ENCODE data around the gene DCTN4.

DCTN4 gene

DNA sequence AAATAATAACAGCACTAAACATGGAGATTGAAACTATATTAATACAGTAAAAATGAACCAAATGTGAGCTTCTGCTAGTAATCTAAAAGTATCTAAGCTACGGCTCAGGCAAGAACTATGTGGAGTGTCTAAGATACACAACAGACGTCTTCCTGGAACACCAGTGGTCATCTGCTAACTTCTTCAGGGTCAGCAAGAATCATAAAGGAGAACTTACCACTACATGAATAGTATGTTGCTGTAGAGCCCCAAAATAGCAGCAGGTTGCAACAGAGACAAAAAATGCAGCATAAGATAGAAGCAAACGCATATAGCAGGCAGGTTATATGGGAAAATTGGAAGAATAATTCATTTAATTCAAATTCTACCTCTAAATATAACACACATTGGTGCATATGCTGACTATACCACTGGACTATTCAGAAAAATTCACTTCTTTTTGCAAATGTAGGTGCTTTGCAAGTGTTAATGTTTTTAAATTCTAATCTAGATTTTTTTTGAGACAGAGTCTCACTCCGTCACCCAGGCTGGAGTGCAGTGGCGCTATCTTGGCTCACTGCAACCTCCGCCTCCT is 27.1 kb downstream of the DCTN4 start:
- no peak for DNase-seq

DNA sequence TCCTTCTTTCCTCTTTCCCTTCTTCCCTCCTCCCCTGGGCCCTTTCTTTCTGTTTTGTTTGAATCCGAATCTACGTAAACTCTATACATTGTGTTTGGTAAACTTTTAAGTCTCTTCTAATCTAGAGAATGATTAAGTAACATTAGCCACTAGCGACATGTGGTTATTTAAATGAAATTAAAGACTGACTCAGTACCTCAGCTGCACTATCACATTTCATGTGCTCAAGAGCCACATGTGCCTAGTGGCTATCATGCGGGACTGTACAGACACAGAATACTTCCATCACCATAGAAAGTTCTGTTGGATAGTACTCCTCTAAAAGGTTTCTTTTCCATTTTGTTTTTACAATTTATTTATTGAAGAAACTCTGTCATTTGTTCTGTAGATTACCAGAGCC is 29.0 kb downstream of the DCTN4 start:
- DNase-seq, result no peak

DNA sequence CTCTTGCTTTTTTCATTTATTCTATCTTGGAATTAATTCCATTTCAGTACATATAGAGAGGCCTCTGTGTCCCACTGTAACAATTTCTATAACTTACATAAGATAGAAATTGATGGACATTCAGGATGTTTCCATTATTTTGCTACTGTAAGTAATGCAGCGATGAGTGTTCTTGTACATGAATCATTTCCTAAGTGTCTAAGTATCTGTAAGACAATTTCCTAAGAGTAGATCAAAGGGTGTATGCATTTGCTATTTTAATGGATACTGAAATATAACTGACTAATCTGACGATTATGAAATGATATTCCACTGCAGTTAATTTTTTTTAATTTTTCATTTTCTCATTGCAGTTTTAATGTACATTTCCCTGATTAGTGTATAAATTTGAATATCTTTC is 35.0 kb downstream of the DCTN4 start:
- DNase-seq, result no peak

DNA sequence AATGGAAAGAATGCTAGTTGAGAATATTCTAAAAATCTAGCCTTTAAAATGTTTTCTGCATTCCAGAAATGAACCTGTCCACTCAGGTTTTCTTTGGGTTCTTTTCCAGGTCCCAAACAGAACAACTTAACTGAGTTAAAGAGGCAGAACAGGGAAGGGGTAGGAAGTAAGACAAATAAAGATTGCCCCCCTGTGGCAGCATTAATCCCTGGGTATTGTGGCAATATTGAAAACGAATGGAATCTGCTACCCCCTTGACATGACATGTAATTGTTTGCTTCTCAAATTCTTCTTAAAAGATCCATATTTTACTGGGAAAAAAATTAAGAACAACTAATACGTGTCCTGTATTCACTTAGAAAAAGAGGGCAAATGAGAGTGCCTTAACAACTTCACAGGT is 48.7 kb downstream of the DCTN4 start:
- DNase-seq, result no peak

DNA sequence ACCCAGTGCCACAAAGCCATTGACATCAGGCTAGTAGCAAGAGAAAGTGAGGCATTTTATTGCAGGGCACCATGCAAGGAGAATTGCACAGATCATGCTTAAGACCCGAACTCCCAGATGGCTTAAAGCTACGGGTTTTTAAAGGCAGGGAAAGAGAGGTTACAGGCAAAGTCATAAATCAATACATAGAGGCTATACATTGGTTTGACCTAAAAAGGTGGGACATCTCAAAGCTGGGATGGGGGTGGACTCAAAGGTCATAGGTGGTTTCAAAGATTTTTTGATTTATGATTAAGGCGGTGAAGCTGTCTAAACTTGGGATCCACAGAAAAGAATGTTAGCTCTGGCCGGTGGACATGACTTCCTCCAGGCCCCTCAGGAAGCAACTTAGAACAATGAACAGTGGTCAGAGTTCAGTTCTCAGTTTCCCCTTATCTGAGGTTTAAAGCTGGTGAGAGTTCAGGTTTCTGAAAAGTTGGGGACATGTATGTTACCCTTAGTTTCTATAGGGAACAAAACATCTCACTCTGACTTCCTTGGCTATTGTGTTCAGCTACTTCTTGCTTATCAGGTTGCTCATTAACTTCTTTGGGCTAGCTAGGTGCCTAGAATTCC is 51.9 kb downstream of the DCTN4 start:
- DNase-seq, result no peak

DNA sequence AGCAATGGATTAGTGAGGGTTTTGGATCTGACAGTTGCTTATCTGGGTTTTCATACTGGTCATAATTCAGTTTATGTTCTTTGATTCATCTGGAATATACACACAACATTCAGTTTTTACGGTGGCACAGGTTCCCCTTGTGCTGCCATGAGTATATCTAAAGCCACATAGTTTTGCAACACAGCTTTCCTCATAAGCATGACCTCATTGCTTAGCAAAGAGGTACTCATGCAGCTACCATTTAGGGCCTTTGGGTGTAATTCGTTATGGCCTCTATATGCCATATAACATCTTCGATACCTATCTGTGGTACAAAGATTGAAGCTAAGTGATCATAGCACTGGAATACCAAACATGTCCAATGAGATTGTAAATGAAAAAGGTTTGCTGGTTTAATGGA is 55.1 kb downstream of the DCTN4 start:
- no peak for DNase-seq

DNA sequence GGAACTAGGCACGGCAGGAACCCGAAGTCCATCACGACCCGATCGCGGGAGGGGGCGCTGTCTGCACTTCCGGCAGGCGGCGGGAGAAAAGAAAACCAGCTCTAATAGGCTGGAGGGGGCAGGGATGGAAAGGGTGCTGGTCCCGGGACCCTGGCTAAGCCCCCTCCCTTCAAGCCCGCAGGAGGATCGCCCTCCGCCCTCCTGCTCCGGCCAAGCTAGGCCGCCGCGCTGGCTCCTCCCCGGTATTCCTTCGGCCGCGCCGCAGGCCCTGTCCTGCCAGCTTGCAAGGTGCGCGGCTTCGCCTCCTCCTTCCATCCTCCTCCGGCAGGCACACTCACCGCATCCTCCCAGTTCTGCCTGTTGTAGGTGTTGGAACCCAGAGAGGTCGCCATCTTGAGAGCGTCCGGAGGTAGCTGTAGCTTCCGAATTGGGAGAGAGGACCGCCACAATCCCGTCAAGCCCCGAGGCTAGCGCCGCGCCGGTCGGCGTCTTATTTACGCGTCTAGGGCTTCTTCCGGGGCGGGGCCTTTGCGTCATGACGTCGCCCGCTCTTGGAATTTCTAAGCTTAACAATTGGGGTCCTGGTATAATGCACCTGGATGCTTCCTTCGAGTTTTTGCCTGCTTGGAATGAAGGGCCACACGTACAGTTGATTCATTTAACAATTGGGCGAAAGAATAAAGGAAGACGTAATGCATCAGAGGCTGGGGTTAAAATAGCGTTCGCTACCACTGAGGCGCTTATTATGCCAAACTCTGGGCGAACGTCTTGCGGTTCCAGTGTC is 58.0 kb downstream of the DCTN4 start, which contains the start of gene RBM22:
Gene RBM22, minus strand, starts transcription at position 469 of the 784 bp plus-strand sequence. Its CDS starts 77 bp downstream, at position 392.
- DNase-seq, result peak; percentile 79

DNA sequence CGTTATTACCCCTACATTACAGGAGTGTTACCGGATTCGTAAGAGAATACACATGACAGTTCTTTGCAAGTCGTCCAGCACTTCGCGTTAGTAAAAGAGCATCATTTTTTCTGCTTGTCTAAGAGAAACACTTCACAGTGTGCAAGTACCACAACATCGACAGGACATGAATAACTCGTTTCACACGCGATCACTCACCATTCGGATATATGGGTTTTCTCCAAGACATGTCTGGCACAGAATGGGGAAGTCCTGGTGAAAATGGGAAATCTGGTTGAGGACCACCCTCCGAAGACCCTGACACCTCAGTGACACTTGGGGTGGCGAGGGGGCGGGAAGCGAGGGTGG is 58.6 kb downstream of the DCTN4 start:
- no peak for DNase-seq

DNA sequence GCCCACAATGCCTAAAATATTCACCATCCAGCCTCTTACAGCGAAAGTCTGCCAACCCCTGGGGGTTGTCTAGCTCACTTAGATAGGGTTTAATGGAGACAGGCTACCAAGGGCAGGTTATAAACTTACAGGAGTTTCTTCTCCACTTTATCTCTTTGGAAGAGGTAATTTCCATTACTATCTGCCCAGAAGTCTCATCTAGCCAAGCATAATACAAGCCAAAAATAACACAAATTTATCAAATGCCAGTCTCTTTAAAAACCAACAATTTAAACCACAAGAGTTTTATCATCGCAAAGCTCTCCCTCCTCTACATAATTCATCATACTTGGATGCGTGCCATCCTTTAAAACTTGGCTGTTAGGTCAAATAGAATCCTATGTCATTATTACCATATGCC is 64.2 kb downstream of the DCTN4 start:
- DNase-seq, result no peak

DNA sequence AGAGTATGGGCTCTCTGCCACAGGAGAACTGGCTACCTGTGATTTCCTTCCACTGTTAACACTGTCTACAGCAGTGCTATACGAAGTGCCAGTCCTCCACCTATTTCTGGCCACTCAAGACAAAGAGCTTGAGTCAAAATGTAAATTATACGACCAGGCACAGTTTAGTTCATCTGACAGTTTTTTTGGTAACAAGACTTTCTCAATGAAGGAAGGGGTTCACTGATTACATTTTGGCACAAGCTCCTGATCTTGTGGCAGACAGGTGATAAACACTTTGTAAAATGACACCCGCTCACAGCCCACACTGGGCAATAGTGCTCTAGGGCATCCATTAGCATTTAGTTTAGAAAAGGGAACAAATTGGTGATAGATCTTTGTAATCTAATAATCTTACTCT is 66.5 kb downstream of the DCTN4 start:
- DNase-seq, result no peak

DNA sequence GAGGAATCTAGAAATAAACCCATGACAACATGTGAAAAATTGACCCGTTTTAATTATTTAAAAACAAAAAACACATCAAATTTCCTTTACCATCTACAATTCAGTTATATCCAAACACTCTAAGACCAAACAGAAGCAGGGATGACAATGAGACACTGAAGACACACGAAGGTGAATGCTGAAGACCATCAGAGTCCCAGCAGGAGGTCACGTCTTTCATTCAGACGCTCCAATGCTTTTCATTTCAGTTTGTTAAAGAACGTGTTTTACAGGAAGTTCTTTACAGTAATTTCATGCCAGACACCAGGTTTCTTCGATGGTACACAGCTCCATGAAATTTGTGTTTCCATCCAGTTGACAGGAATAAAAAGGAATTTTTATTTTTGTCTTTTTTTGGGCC is 68.1 kb downstream of the DCTN4 start:
- DNase-seq, result no peak

DNA sequence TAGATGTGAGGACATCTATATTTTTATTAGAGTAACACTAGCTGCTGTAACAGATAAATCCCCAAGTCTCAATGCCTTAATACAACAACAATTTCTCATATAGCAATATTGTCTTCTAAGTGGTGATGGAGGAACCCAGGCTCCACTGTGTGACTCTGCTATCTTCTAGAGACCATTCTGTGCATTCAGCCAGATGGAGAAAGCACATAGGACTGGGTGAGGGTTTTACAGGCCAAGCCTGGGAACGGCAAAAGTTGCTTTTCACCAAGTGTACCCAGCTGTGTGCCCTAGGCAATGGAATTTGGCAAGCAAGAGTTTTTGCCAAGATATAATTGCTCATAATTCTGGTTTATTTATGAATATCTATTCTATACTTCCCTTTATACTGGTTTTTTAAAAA is 69.7 kb downstream of the DCTN4 start:
- DNase-seq, result no peak

DNA sequence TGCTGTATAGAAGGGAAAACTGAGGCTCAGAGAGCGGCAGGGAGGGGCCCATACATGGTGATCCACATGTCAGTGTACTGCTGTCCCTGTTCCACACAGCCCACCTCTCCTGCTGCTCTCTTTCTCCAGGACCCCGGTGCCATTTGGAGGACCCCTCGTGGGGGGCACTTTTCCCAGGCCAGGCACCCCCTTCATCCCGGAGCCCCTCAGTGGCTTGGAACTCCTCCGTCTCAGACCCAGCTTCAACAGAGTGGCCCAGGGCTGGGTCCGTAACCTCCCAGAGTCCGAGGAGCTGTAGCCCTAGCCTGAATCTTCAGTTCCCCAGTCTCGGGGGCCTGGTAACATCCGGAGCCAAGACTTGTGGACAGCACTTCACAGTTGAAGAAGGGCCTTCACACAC is 82.2 kb downstream of the DCTN4 start:
- DNase-seq, result no peak

DNA sequence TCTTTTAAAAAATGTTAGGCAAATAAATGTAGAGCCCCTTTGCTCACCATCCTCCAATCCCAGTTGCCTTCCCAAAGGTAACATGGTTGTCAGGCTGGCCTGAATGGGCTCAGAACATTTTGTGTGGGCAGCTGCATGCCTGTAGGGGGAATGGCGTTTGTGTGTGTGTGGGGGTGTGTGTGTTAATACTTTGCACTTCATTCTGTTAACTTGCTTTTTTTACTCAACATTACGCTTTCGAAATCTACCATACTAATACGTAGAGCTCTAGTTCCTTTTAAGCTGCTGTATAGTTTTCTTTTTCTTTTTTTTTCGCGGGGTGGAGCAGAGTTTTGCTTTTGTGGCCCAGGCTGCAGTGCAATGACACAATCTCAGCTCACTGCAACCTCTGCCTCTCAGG is 83.7 kb downstream of the DCTN4 start:
- no peak for DNase-seq

DNA sequence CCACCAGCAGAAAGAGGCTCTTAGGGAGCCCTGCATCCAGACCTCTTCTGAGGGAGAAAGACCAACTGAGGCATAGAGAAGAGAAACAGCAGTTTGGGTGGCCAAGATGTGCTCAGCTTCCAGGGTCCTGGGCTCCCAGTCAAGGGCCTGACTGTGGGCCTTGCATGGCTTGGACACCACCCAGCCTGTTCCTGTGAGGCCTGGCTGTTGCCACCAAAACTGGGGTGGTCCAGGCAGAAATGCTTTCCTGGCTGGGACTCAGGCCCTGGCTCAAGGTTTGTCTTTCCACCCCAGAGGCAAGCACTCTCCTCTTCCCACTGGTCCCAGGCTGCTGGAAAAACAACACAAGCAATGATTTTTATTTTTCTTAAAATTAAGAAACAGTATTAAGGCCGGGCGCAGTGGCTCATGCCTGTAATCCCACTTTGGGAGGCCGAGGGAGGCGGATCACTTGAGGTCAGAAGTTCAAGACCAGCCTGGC is 84.4 kb downstream of the DCTN4 start:
- no peak for DNase-seq

DNA sequence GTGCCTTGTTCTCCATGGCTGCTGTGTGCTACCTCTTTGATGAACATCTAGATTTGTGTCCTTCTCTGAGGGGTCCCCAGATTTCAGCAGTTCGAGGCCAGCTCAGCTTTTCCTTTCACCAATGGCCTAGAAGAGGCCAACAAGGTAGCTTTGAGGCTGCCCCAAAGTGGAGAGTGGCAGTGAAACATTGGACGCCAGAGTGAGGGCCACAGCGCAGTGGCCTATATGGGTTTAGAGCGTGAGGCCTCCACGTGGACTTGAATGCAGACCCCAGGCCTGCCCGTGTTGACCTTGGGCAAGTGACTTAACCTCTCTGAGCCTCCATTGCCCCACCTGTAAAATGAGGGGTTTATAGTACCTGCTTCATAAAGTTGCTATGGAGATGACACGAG is 85.9 kb downstream of the DCTN4 start:
- DNase-seq, result no peak

DNA sequence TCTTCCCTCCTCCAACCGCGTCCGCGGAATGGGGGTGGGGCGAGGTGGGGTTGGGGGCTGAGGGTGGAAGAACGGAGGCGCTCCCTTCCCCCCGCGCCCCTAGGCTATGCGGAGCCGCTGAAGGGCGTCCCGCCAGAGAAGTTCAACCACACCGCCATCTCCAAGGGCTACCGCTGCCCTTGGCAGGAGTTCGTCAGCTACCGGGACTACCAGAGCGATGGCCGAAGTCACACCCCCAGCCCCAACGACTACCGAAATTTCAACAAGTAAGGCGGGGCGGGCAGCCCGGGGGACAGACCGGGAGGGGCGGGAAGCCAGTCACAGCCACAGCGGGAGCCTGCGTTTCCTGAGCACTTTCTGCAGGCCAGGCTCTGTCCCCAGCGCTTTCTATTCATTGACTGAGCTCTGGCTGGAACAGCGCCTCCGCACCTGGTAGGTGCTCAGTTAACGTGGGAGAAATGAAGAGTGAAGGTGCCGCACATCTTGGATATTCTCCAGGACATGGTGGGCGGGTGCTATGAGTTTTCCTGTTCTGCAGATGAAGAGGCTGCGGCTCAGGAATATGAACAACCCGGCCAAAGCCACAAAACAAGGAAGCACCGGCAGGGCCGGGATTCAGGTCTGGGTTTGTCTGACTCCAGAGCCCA is 86.5 kb downstream of the DCTN4 start:
- DNase-seq, result peak; percentile 20

DNA sequence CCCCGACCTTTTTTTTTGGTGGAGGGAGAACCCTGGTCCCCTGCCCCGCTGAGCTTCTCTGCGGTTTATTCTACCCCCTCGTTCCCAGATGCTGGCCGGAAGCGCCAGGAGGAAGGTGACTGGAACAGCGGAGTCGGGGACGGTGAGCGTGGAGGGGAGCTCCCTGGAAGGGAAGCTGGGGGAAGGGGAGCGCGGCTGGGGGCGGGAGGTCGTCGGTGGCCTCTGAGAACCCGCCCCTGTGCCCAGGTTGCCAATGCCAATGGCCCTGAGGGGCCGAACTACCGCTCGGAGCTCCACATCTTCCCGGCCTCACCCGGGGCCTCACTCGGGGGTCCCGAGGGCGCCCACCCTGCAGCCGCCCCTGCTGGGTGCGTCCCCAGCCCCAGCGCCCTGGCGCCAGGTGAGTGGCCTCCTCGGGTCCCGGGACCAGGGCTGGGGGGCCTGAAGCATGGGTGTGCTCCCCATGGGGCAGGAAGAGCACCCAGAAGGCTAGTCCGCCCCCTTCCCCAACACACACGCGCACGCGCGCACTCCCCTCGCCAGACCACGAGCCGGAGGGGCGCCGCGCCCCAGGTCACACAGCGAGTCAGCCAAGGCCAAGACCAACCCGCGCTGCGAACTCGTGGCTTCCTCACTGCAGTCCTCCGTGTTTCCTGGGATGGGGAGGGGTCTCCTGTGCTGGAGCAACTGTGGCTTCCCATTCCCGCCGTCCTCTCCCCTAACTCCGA is 87.1 kb downstream of the DCTN4 start:
- DNase-seq, result no peak

DNA sequence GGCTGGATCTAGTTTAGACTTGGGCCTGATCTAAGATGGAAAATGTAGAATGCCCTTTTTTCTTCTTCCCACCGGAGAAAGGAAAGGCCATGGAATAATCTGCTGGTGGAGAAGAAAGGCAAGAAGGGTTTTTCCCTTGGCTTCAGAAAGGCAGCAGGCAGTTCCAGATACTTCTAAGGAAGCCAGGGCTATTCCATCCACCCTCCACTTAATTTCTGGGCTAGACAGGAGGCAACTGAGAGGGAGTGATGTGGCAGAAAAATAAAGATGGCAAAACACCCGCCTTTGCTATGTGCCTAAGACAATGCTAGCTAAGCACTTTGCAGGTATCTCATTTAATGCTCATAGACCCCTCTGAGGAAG is 87.9 kb downstream of the DCTN4 start:
- no peak for DNase-seq

DNA sequence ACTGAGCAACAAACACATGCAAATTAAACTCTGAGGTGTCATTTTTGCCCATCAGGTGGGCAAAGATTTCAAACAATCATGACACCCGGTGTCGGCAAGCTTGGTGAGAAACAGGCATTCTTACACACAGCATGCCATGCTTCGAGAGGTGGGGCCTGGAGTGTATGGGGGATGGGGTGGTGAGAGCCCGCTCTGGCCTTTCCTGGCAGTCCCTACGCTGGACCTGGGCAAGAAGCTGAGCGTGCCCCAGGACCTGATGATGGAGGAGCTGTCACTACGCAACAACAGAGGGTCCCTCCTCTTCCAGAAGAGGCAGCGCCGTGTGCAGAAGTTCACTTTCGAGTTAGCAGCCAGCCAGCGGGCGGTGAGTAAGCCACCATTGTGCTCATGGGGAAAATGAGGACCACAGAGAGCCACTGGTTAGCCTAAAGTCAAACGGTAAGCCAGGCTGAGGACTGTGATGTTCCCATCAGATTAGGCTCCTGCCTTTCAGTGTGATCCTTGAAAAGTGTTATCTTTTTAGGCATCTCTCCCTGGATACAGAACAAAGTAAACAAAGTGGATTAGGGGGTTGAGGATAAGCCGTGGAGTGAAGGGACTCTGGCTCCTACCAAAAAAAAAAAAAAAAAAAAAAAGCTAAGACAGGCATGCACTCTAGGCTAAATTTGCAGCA is 88.4 kb downstream of the DCTN4 start:
- no peak for DNase-seq

DNA sequence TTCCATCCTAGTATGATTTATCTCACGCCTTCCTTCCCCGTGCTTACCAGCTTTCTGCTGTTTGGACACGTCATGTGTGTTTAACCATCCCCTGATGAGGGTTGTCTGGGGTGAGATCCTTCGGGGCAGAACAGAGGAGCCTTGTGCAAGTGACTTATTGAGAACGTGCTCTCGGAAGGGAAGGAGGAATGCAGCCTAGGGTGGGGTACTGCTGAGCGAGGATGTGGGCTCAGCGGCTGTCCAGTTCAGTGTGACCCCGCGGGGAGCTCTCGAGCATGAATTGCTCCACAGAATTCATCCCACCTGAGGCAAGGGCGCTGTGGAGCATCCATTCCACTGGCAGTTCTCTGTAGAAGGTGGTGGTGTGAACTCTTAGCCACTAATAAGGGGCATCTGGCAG is 93.8 kb downstream of the DCTN4 start:
- DNase-seq, result no peak

DNA sequence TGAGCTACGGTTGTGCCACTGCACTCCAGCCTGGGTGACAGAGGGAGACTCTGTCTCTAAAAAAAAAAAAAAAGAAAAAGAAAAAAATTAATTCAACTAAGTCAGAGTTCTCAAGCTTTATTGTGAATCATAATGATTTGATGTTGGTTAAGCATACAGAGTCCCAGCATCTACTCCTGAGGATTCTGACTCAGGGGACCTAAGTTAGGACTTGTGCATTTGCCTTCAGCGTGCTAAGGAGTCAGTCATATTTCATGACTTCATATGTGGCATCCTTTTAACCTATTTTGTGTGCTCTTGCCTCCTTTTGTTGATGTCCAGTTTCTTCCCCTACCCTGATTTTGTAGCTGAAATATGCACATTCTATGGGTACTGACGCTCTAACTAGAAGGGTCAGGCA is 94.9 kb downstream of the DCTN4 start:
- DNase-seq, result no peak
